ENCODE measurements around the gene DLG5.

DLG5 gene

DNA sequence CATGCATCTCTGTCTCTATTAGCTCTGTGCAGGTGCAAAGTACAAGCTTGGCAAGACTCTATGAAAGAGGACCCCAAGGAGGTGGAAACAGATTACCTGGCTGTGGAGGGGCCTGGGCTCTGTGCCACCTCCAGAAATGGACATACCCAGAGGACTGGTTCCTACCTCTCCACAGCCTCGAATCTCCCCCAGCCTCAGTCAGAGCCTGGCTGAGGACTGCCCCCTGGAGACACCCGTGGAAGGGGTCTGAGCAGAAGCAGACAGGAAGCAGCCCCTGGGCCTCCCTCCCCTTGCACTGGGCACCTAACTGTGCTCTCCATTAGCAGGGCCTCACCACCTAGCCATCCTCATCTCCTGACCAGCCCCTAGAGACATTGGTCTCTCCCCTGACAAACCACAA lies 92.0 kb downstream of the DLG5 start:
- TF ChIP-seq ZBTB7A (IDR thresholded peaks at IDR 0.05; ENCODE audit: low read depth): no peak
- TF ChIP-seq, protein P1, sequence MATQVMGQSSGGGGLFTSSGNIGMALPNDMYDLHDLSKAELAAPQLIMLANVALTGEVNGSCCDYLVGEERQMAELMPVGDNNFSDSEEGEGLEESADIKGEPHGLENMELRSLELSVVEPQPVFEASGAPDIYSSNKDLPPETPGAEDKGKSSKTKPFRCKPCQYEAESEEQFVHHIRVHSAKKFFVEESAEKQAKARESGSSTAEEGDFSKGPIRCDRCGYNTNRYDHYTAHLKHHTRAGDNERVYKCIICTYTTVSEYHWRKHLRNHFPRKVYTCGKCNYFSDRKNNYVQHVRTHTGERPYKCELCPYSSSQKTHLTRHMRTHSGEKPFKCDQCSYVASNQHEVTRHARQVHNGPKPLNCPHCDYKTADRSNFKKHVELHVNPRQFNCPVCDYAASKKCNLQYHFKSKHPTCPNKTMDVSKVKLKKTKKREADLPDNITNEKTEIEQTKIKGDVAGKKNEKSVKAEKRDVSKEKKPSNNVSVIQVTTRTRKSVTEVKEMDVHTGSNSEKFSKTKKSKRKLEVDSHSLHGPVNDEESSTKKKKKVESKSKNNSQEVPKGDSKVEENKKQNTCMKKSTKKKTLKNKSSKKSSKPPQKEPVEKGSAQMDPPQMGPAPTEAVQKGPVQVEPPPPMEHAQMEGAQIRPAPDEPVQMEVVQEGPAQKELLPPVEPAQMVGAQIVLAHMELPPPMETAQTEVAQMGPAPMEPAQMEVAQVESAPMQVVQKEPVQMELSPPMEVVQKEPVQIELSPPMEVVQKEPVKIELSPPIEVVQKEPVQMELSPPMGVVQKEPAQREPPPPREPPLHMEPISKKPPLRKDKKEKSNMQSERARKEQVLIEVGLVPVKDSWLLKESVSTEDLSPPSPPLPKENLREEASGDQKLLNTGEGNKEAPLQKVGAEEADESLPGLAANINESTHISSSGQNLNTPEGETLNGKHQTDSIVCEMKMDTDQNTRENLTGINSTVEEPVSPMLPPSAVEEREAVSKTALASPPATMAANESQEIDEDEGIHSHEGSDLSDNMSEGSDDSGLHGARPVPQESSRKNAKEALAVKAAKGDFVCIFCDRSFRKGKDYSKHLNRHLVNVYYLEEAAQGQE (IDR thresholded peaks at IDR 0.05; ENCODE audit: low read depth): no peak
- TF ChIP-seq EP300 (IDR thresholded peaks at IDR 0.05; ENCODE audit: borderline replicate concordance): no peak
- TF ChIP-seq, protein P2, sequence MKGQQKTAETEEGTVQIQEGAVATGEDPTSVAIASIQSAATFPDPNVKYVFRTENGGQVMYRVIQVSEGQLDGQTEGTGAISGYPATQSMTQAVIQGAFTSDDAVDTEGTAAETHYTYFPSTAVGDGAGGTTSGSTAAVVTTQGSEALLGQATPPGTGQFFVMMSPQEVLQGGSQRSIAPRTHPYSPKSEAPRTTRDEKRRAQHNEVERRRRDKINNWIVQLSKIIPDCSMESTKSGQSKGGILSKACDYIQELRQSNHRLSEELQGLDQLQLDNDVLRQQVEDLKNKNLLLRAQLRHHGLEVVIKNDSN (IDR thresholded peaks at IDR 0.05): no peak
- no peak for TF ChIP-seq TAF1 (IDR thresholded peaks at IDR 0.05; ENCODE audit: low read depth)
- no peak for TF ChIP-seq EGR1 (IDR thresholded peaks at IDR 0.05)
- TF ChIP-seq TCF12 (IDR thresholded peaks at IDR 0.05; ENCODE audit: low read depth): no peak
- no peak for TF ChIP-seq CEBPB (IDR thresholded peaks at IDR 0.05)
- TF ChIP-seq FOXM1 (IDR thresholded peaks at IDR 0.05; ENCODE audit: borderline replicate concordance, low read depth): no peak
- TF ChIP-seq YY1 (IDR thresholded peaks at IDR 0.05; ENCODE audit: low read depth): no peak
- no peak for TF ChIP-seq CREB1 (IDR thresholded peaks at IDR 0.05; ENCODE audit: low read depth)
- no peak for TF ChIP-seq RAD21 (IDR thresholded peaks at IDR 0.05; ENCODE audit: low read depth)
- TF ChIP-seq NFIC (IDR thresholded peaks at IDR 0.05): no peak
- no peak for TF ChIP-seq TEAD4 (IDR thresholded peaks at IDR 0.05)
- TF ChIP-seq, protein P3, sequence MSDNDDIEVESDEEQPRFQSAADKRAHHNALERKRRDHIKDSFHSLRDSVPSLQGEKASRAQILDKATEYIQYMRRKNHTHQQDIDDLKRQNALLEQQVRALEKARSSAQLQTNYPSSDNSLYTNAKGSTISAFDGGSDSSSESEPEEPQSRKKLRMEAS (IDR thresholded peaks at IDR 0.05): no peak

DNA sequence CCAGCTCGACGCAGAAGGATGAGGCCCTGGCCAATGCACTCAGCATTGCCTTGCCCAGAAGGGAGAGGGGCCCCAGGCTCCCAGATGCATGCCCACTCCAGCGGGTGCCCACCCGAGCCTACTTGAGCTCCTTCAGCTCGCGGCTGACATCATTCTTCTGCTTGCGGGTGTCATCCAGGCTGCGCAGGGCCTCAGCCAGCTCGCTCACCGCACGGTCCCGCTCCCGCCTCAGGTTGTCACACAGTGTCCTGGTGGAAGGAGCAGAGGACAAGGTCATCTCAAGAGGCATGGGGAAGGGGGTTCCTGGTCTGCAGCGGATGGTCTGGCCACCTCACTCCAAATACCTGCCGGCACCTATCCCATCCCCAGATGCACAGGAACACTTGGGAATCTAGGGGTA lies 92.8 kb downstream of the DLG5 start:
- TF ChIP-seq TCF12 (IDR thresholded peaks at IDR 0.05; ENCODE audit: low read depth) (no peak), FOXM1 (IDR thresholded peaks at IDR 0.05; ENCODE audit: borderline replicate concordance, low read depth) (no peak), CEBPB (IDR thresholded peaks at IDR 0.05) (no peak), NFIC (IDR thresholded peaks at IDR 0.05) (no peak), EGR1 (IDR thresholded peaks at IDR 0.05) (no peak), RAD21 (IDR thresholded peaks at IDR 0.05; ENCODE audit: low read depth) (no peak), EP300 (IDR thresholded peaks at IDR 0.05; ENCODE audit: borderline replicate concordance) (no peak), TAF1 (IDR thresholded peaks at IDR 0.05; ENCODE audit: low read depth) (no peak), YY1 (IDR thresholded peaks at IDR 0.05; ENCODE audit: low read depth) (no peak), ZBTB7A (IDR thresholded peaks at IDR 0.05; ENCODE audit: low read depth) (no peak)
- TF ChIP-seq, protein P2 (IDR thresholded peaks at IDR 0.05): no peak
- TF ChIP-seq, protein P3 (IDR thresholded peaks at IDR 0.05): no peak

DNA sequence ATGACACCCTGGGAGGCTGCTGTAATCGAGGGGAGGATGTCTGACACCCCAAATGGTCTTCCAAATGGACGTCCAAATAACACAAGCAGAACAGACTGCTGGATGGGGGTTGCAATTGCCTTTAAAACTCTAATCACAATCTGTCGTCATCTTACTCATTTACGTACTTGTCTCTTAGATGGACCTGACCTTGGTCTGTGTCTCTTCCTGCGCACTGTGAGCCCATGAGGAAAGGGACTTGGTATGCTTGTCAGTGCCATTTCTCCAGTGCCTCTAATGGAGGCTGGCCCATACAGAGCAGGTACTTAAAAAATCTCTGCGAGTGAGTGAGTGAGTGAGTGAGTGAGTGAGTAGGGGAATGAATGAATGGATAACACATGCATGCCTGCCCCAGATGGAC lies 93.3 kb downstream of the DLG5 start:
- TF ChIP-seq CEBPB (IDR thresholded peaks at IDR 0.05): no peak
- TF ChIP-seq TEAD4 (IDR thresholded peaks at IDR 0.05): no peak
- no peak for TF ChIP-seq CREB1 (IDR thresholded peaks at IDR 0.05; ENCODE audit: low read depth)
- no peak for TF ChIP-seq RAD21 (IDR thresholded peaks at IDR 0.05; ENCODE audit: low read depth)
- TF ChIP-seq, protein P2 (IDR thresholded peaks at IDR 0.05): no peak
- TF ChIP-seq YY1 (IDR thresholded peaks at IDR 0.05; ENCODE audit: low read depth): no peak
- TF ChIP-seq, protein P3 (IDR thresholded peaks at IDR 0.05): no peak
- TF ChIP-seq, protein P1 (IDR thresholded peaks at IDR 0.05; ENCODE audit: low read depth): no peak
- TF ChIP-seq FOXM1 (IDR thresholded peaks at IDR 0.05; ENCODE audit: borderline replicate concordance, low read depth): no peak

DNA sequence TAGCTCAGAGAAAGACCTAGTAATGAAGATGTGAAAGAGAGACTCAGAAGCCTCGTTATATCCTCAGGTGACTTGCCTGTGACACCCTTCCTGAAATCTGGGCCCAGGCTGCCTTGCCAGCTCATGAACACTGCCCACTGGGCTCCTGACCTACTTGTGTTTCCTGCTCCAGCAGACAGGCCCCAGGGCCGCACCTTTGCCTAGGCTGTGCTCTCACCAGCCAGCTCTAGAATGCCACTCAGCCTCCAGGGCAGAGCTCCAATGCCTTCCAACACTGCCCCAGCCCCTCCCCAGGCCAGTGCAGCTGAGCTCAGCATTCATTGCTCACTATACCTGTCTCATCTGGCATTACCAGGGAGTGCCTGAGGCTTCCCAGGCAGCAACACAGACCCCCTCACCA lies 94.3 kb downstream of the DLG5 start:
- TF ChIP-seq CREB1 (IDR thresholded peaks at IDR 0.05; ENCODE audit: low read depth): no peak
- no peak for TF ChIP-seq TAF1 (IDR thresholded peaks at IDR 0.05; ENCODE audit: low read depth)
- TF ChIP-seq EP300 (IDR thresholded peaks at IDR 0.05; ENCODE audit: borderline replicate concordance): no peak
- no peak for TF ChIP-seq YY1 (IDR thresholded peaks at IDR 0.05; ENCODE audit: low read depth)
- no peak for TF ChIP-seq FOXM1 (IDR thresholded peaks at IDR 0.05; ENCODE audit: borderline replicate concordance, low read depth)
- TF ChIP-seq, protein P1 (IDR thresholded peaks at IDR 0.05; ENCODE audit: low read depth): no peak
- TF ChIP-seq NFIC (IDR thresholded peaks at IDR 0.05): no peak
- no peak for TF ChIP-seq TEAD4 (IDR thresholded peaks at IDR 0.05)
- no peak for TF ChIP-seq RAD21 (IDR thresholded peaks at IDR 0.05; ENCODE audit: low read depth)
- TF ChIP-seq TCF12 (IDR thresholded peaks at IDR 0.05; ENCODE audit: low read depth): no peak
- TF ChIP-seq CEBPB (IDR thresholded peaks at IDR 0.05): no peak
- TF ChIP-seq, protein P3 (IDR thresholded peaks at IDR 0.05): no peak
- TF ChIP-seq EGR1 (IDR thresholded peaks at IDR 0.05): no peak
- TF ChIP-seq, protein P2 (IDR thresholded peaks at IDR 0.05): no peak
- TF ChIP-seq ZBTB7A (IDR thresholded peaks at IDR 0.05; ENCODE audit: low read depth): no peak
